ENCODE data around the gene TAF12.
A peak's percentile ranks its signal among the peaks of the same experiment; 100 is the strongest.

TAF12 gene

GRCh38 chr1:28581531-28582247 is 61.2 kb downstream of the TAF12 start:
- peak; percentile 92 for DNase-seq (ENCODE audit: low read depth)

DNA sequence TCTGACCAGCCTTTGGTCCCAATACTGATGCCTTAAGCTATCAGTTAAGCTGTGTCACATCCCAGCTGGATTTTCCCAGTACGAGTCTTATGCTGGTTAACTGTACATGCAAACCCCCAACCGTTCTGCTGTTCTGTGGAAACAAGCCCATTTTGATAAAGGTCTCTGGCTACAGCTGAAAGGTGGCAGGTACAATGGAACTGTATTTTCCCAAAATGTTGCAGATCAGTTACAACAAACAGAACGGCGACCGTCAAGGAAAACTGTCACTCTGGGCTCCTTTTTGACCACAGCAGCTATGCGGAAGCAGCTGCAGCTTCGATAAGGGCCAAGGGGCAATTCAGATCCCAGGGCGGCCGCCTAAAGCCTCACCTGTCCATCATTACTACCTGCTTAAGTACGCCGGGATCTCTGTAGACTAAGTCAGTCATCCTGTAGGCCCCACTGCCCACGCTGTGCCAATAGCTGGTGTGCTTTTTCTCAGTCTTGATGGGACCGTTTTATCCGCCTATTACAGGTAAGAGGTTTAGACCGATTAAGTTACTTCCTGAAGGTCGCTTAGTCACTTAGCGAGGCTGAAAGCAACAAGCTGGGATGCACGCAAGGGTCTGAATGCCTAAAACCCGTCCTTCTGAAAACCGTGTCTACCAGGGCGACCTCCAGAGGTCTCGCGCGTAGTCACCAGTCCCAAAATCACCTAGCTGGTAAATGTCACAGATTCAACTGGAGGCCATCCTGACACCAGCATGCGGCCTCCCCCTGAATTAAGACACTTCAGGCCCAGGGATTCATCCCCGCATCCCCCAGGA is 61.9 kb downstream of the TAF12 start:
- no peak for DNase-seq (ENCODE audit: low read depth)

- no peak for DNase-seq (ENCODE audit: low read depth)
These were observed 63.5 kb downstream of the TAF12 start for GRCh38 chr1:28579401-28579800.

DNA sequence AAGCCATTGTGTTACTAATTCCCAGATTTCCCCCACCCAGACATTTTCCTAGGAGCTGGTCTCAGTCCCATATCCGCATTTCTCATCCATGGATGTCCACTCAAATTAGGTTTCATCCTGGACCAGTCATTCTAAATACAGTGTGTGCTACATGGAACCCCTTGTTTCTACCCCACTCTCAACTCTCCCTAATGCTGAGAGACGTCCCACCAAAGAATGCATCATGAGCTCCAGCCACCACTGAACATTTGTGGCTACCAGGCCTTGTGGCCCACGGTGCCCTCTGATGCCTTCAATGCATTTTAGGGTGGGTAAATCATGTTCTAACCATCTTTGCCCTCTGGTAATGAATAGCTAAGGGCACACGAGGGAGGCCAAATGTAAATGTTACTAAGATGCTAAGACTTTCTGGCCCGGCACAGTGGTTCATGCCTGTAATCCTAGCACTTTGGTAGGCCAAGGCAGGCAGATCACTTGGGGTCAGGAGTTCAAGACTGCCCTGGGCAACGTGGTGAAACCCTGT is 64.1 kb downstream of the TAF12 start:
- DNase-seq (ENCODE audit: low read depth), result no peak

DNA sequence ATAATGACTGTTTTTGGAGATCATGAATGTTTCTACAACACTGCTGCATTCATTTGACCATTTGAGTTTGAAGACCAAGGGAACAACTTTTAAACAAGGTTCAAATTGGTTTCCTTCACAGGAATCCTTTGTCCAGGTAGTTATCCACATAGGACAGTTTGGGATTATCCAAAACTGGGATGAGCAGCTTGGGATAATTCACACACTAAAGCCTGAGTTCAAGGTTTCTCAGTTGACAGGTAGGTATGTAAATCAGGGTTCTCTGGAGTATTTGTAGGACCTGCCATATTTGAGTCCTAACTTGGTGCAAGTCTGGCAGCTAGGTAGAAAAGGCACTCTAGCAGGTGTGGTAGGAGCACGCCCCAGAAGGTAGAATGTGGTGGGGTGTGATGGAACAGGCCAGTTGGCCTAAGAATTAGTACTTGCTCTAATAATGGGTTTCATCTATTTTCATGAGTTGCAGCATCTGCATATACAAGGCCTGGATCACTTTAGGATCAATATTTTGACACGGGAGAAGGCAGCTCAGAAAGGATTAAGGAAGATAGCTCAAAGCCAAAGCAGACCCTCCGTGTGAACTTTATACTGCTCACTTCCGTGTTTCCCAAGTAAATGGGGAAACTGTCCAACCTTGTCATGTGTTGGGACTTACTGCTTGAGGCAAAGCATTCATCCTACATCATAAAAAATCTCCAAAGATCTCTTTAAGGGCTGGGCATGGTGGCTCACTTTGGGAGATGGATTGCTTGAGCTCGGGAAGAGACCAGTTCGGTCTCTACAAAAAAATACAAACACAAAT is 64.9 kb downstream of the TAF12 start:
- no peak for DNase-seq (ENCODE audit: low read depth)

- no peak for DNase-seq (ENCODE audit: low read depth)
These were observed 65.7 kb downstream of the TAF12 start for GRCh38 chr1:28577052-28577678.

DNA sequence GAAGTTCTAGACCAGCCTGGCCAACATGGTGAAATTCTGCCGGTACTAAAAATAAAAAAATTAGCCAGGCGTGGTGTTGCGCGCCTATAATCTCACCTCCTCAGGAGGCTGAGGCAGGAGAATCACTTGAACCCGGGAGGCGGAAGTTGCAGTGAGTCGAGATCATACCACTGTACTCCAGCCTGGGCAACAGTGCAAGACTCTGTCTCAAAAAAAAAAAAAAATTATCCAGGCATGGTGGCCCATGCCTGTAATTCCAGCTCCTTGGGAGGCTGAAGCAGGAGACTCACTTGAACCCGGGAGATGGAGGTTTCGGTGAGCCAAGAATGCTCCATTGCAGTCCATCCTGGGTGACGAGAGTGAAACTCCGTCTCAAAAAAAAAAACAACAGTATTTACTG is 69.3 kb downstream of the TAF12 start:
- no peak for DNase-seq (ENCODE audit: low read depth)

GRCh38 chr1:28572891-28573290 is 70.0 kb downstream of the TAF12 start:
- DNase-seq (ENCODE audit: low read depth), result peak; percentile 59

DNA sequence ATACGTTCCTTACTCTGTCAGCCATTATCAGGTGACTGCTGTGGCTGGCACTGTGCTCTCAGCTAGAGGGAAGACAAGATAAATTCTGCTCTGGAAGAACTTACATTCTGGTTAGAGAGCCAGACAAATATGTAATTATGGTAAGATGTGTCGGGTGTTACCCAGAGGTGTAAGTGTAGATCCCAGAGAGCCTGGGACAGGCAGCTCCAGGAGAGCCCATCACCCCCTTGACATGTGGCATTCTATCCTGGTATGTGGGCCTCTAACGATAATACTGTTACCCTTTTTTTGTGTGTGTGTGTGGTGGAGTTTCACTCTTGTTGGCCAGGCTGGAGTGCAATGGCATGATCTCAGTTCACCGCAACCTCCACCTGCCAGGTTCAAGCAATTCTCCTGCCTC is 71.0 kb downstream of the TAF12 start:
- DNase-seq (ENCODE audit: low read depth), result no peak

GRCh38 chr1:28566931-28567330 is 75.9 kb downstream of the TAF12 start:
- DNase-seq (ENCODE audit: low read depth), result no peak

DNA sequence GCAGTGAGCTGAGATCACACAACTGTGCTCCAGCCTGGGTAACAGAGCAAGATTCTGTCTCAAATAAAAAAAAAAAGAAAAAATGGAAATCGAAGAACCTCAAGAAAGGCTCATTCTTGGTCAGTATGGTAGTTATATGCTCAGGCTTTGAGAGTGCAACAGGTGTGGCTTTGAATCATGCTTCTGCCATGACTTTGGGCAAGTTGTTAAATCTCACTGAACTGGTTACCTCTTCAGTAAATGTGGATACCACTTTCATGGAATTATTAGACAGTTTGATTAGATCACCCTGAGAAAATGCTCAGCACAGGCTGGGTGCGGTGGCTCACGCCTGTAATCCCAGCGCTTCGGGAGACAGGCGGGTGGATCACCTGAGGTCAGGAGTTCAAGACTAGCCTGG is 77.1 kb downstream of the TAF12 start:
- no peak for DNase-seq (ENCODE audit: low read depth)

GRCh38 chr1:28565040-28565439 is 77.8 kb downstream of the TAF12 start:
- no peak for DNase-seq (ENCODE audit: low read depth)

DNA sequence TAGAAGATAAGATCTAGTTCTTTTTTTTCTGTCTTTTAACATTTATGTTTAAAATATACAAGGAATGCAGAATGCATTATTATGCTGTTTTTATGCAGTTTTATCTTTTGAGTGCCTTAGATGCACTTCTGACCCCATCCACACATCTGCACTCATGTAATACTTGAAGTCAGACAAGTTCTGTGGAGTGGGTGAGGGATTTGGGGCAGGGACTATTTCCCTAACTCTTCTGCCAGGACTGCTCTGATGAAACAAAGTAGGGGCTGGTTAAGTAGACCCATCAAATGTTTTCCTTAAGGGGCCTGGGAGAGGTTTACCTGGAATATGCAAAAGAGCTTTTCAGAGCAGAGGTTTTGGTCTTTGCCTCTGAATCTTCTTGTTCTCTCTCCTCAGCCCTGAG is 78.6 kb downstream of the TAF12 start:
- DNase-seq (ENCODE audit: low read depth), result no peak

- DNase-seq (ENCODE audit: low read depth), result no peak
These were observed 82.0 kb downstream of the TAF12 start for GRCh38 chr1:28560886-28561285.
